PC-3 (cell line): ENCODE data around the gene CCDC190.
A peak's percentile ranks its signal among the peaks of the same experiment; 100 is the strongest.

Experiments
- CTCF ChIP-seq: fragments of 300-600 bp; sonication (generic); conservative IDR thresholded peaks from 2 replicates; pipeline ENCODE4 v1.5.1; 2017; ENCODE audit warnings: antibody characterized with exemption, low read depth, mild to moderate bottlenecking, low read length
- EZH2 ChIP-seq: fragments of 300-600 bp; sonication (generic); IDR thresholded peaks from one replicate; pipeline ENCODE4 v1.6.1; 2017; ENCODE audit warnings: antibody characterized with exemption, mild to moderate bottlenecking, low read length; ENCODE audit not compliant: unreplicated experiment
- EZH2phosphoT487 ChIP-seq: fragments of 300-600 bp; sonication (generic); IDR thresholded peaks from 2 replicates; pipeline ENCODE4 v1.6.1; 2018; ENCODE audit warnings: mild to moderate bottlenecking, antibody characterized with exemption, low read length, borderline replicate concordance

GRCh38 chr1:162822391-162823200, 38.4 kb downstream of the CCDC190 start:
- TF ChIP-seq CTCF (0 out of 2 replicates have a peak, but pooled peaks have one; percentile 10), EZH2 (no peak), EZH2phosphoT487 (no peak)
